DND-41 (cell line): Measurements from ENCODE around the gene RABGAP1L.

Source experiments
- ATAC-seq: fragments of 200-7000 bp; cut with Tn5 transposase; 3 replicates; pipeline ENCODE4 v1.9.1; 2021; ENCODE audit warnings: low read depth; ENCODE audit not compliant: insufficient read depth
- DNase-seq: peaks from one replicate; pipeline ENCODE4 v3.0.0-alpha.2; 2020
- H2AFZ ChIP-seq: 2 replicates; pipeline ENCODE4 v1.6.0; 2012; ENCODE audit warnings: low read depth, low read length
- H3K27ac ChIP-seq: 2 replicates; pipeline ENCODE4 v1.5.1; 2012; ENCODE audit warnings: low read length, inconsistent platforms
- H3K27me3 ChIP-seq: fragments of 200-600 bp; sonication (generic); 2 replicates; pipeline ENCODE4 v1.6.0; 2012; ENCODE audit warnings: low read length, mild to moderate bottlenecking, inconsistent platforms; ENCODE audit not compliant: insufficient read depth, poor library complexity
- H3K36me3 ChIP-seq: 2 replicates; pipeline ENCODE4 v1.5.1; 2012; ENCODE audit warnings: low read length, inconsistent platforms; ENCODE audit not compliant: insufficient read depth
- H3K4me1 ChIP-seq: 2 replicates; pipeline ENCODE4 v1.5.1; 2012; ENCODE audit warnings: mild to moderate bottlenecking, low read length; ENCODE audit not compliant: insufficient read depth
- H3K4me2 ChIP-seq: 2 replicates; pipeline ENCODE4 v1.6.0; 2012; ENCODE audit warnings: mild to moderate bottlenecking, moderate library complexity, low read length, inconsistent platforms; ENCODE audit not compliant: insufficient read depth
- H3K4me3 ChIP-seq, 2 experiments: fragments of 200-600 bp in 1 of 2; shearing (Covaris generic) in 1 of 2; 2 replicates each; pipeline ENCODE4 v1.5.1; 2012 to 2016; ENCODE audit warnings: inconsistent platforms in 2 of 2, low read length in 2 of 2, mild to moderate bottlenecking in 2 of 2, low read depth in 1 of 2, moderate library complexity in 1 of 2
- H3K79me2 ChIP-seq: 2 replicates; pipeline ENCODE4 v1.6.0; 2012; ENCODE audit warnings: low read length, inconsistent platforms; ENCODE audit not compliant: insufficient read depth
- H3K9ac ChIP-seq: 2 replicates; pipeline ENCODE4 v1.6.0; 2012; ENCODE audit warnings: low read depth, mild to moderate bottlenecking, inconsistent platforms, low read length, moderate library complexity
- H3K9me3 ChIP-seq: 2 replicates; pipeline ENCODE4 v1.5.1; 2012; ENCODE audit warnings: low read length, moderate library complexity, mild to moderate bottlenecking, inconsistent platforms; ENCODE audit not compliant: insufficient read depth, severe bottlenecking
- H4K20me1 ChIP-seq: 2 replicates; pipeline ENCODE4 v1.6.0; 2012; ENCODE audit warnings: low read length; ENCODE audit not compliant: insufficient read depth
- EZH2 ChIP-seq: IDR thresholded peaks from 3 replicates; pipeline ENCODE4 v1.6.1; 2012; ENCODE audit warnings: borderline replicate concordance, low read depth, mild to moderate bottlenecking, moderate library complexity, low read length, inconsistent platforms; ENCODE audit not compliant: severe bottlenecking
- TF ChIP-seq, protein P1 (sequence below): IDR thresholded peaks from 2 replicates; pipeline ENCODE4 v1.5.1; 2012; ENCODE audit warnings: borderline replicate concordance, low read length, moderate library complexity, mild to moderate bottlenecking; ENCODE audit not compliant: poor library complexity, severe bottlenecking; ENCODE audit errors: extremely low read depth

Gene RABGAP1L

DNA sequence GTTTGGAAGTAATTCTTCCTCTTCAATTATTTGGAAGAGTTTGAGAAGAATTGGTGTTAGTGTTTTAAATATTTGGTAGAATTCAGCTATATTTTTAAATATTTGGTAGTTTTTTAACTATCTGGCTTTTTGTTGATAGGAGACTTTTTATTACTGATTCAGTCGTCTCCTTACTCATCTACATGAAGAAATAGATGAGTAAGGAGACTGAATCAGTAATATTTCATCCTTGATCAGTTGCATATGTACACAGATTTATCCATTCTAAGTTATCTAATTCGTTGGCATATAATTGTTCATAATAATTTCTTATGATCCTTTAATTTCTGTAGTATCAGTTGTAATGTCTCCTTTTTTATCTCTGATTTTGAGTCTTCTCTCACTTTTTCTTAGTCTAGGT is 512.5 kb downstream of the RABGAP1L start:
- no peak overlapping the region for H2AFZ ChIP-seq
- no peaks in the 10 kb centered on the region for H3K4me1 ChIP-seq
- no peaks in the 10 kb centered on the region for H3K79me2 ChIP-seq
- H3K9me3 ChIP-seq = no peaks in the 10 kb centered on the region
- no peak overlapping the region for H3K4me3 ChIP-seq
- DNase-seq (no peak), ATAC-seq (no peak)
- H3K27ac ChIP-seq = no peak overlapping the region
- no peak for TF ChIP-seq EZH2
- TF ChIP-seq, protein P1, sequence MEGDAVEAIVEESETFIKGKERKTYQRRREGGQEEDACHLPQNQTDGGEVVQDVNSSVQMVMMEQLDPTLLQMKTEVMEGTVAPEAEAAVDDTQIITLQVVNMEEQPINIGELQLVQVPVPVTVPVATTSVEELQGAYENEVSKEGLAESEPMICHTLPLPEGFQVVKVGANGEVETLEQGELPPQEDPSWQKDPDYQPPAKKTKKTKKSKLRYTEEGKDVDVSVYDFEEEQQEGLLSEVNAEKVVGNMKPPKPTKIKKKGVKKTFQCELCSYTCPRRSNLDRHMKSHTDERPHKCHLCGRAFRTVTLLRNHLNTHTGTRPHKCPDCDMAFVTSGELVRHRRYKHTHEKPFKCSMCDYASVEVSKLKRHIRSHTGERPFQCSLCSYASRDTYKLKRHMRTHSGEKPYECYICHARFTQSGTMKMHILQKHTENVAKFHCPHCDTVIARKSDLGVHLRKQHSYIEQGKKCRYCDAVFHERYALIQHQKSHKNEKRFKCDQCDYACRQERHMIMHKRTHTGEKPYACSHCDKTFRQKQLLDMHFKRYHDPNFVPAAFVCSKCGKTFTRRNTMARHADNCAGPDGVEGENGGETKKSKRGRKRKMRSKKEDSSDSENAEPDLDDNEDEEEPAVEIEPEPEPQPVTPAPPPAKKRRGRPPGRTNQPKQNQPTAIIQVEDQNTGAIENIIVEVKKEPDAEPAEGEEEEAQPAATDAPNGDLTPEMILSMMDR = no peak
- H3K4me2 ChIP-seq = no peak overlapping the region
- H3K36me3 ChIP-seq = no peaks in the 10 kb centered on the region
- no peaks in the 10 kb centered on the region for H4K20me1 ChIP-seq
- H3K27me3 ChIP-seq = no peaks in the 10 kb centered on the region
- no peak overlapping the region for H3K9ac ChIP-seq

DNA sequence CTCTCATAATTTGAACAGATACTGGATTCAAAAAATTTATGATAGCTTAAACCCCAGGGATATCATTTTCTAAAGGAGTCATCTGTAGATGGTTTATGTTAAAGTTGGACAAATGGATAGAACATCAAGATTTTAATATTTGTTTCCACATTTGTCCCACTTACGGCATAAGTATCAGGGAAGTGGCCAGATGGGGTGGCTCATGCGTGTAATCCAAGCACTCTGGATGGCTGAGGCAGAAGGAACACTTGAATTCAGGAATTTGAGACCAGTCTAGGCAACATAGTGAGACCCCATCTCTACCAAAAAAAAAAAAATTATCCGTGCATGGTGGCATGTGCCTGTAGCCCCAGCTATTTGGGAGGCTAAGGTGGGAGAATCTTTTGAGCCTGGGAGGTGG is 517.5 kb downstream of the RABGAP1L start:
- ATAC-seq = no peak
- H3K27me3 ChIP-seq = no peaks in the 10 kb centered on the region

DNA sequence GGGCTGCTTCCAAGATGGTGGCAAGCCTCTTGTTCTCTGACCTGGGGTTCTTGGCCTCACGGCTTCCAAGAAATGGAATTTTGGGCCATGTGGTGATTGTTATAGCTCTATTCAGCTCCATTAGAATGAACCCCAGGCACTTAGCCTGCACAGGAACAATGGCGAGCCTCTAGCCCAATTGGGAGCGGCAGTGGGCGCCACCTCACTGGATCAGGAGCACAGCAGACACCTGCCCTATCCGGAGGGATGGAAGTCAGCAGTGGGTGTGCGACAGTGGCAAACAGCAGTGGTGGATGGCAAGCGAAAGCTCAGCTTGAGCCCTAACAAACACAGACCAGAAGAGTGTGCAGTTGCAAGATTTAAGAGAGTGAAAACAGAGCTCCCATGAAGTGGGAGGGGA is 519.3 kb downstream of the RABGAP1L start:
- no peak for ATAC-seq
- H3K4me1 ChIP-seq = no peaks in the 10 kb centered on the region
- no peak overlapping the region for H3K27ac ChIP-seq
- H3K9ac ChIP-seq = no peak overlapping the region
- TF ChIP-seq, protein P1 = no peak
- no peaks in the 10 kb centered on the region for H3K9me3 ChIP-seq
- no peaks in the 10 kb centered on the region for H4K20me1 ChIP-seq
- no peak overlapping the region for H2AFZ ChIP-seq
- no peak overlapping the region for H3K4me2 ChIP-seq
- no peak for DNase-seq
- H3K36me3 ChIP-seq = no peaks in the 10 kb centered on the region
- H3K4me3 ChIP-seq = no peak overlapping the region
- H3K79me2 ChIP-seq = no peaks in the 10 kb centered on the region
- no peaks in the 10 kb centered on the region for H3K27me3 ChIP-seq

More for the DNA sequence above, 517.5 kb downstream of the RABGAP1L start:
- no peak overlapping the region for H2AFZ ChIP-seq
- H3K27ac ChIP-seq = no peak overlapping the region
- no peak for DNase-seq
- no peaks in the 10 kb centered on the region for H4K20me1 ChIP-seq
- H3K4me2 ChIP-seq = no peak overlapping the region
- TF ChIP-seq, protein P1 = no peak
- no peak for TF ChIP-seq EZH2
- H3K4me3 ChIP-seq = no peak overlapping the region
- no peak overlapping the region for H3K9ac ChIP-seq
- no peaks in the 10 kb centered on the region for H3K36me3 ChIP-seq
- H3K4me1 ChIP-seq = no peaks in the 10 kb centered on the region
- H3K9me3 ChIP-seq = no peaks in the 10 kb centered on the region
- H3K79me2 ChIP-seq = no peaks in the 10 kb centered on the region

DNA sequence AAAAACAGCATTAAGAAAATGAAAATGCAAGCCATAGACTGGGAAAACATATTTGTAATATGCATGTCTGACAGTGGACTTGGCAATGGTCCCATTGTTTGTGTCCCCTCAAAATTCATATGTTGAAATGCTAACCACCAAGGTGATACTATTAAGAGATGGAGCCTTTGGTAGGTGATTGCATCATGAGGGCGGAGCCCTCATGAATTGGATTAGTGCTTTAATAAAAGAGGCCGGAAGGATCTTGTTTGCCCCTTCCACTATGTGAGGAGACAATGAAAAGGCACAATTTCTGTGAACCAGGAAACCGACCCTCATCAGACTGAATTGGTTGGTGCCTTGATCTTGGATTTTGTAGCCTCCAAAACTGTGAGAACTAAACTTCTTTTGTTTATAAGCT is 520.8 kb downstream of the RABGAP1L start:
- Histone ChIP-seq H3K4me1 (no peaks in the 10 kb centered on the region), H3K27ac (no peak overlapping the region), H3K9me3 (no peaks in the 10 kb centered on the region), H3K9ac (no peak overlapping the region), H4K20me1 (no peaks in the 10 kb centered on the region), H3K36me3 (no peaks in the 10 kb centered on the region), H3K4me2 (no peak overlapping the region), H3K4me3 (no peak overlapping the region), H3K79me2 (no peaks in the 10 kb centered on the region), H3K27me3 (no peaks in the 10 kb centered on the region), H2AFZ (no peak overlapping the region)
- DNase-seq (no peak), ATAC-seq (no peak)
- TF ChIP-seq, protein P1 = no peak
- no peak for TF ChIP-seq EZH2
